ENCODE results near the gene KCNMB4. TPM values are rescaled to one million over a fixed set of nuclear protein-coding genes. Genes with fewer than 3 reads are reported as not detected.

KCNMB4 gene
- total RNA-seq, 2 experiments from 2014 or later: 0.34 to 0.60 TPM

GRCh38 chr12:70354787-70355186 lies 11.3 kb upstream of the KCNMB4 start:
- Mint-ChIP-seq H3K27ac (no peak overlapping the region), H3K36me3 (ENCODE audit: low read depth) (peaks cover 15% of the 10 kb centered on the region), H3K27me3 (ENCODE audit: low read depth) (no peaks in the 10 kb centered on the region), H3K9me3 (ENCODE audit: insufficient read depth) (no peaks in the 10 kb centered on the region), H3K4me1 (ENCODE audit: low read depth) (no peaks in the 10 kb centered on the region), H3K4me3 (no peak overlapping the region)
- DNase-seq (no peak), ATAC-seq (no peak)
- ChIA-PET POLR2A (no interaction called here), CTCF (no interaction called here)

GRCh38 chr12:70355972-70356371 lies 10.1 kb upstream of the KCNMB4 start:
- DNase-seq: no peak
- H3K36me3 Mint-ChIP-seq (ENCODE audit: low read depth): peaks cover 15% of the 10 kb centered on the region
- H3K4me1 Mint-ChIP-seq (ENCODE audit: low read depth): no peaks in the 10 kb centered on the region
- ATAC-seq: no peak
- ChIA-PET POLR2A (no interaction called here), CTCF (no interaction called here)
- no peak overlapping the region for H3K27ac Mint-ChIP-seq
- no peaks in the 10 kb centered on the region for H3K27me3 Mint-ChIP-seq (ENCODE audit: low read depth)
- no peak overlapping the region for H3K4me3 Mint-ChIP-seq
- no peaks in the 10 kb centered on the region for H3K9me3 Mint-ChIP-seq (ENCODE audit: insufficient read depth)

- CTCF ChIA-PET: no interaction called here
- Mint-ChIP-seq H3K9me3 (ENCODE audit: insufficient read depth) (no peaks in the 10 kb centered on the region), H3K36me3 (ENCODE audit: low read depth) (peaks cover 4% of the 10 kb centered on the region), H3K4me3 (no peak overlapping the region), H3K27ac (no peak overlapping the region), H3K4me1 (ENCODE audit: low read depth) (peaks cover under 1% of the 10 kb centered on the region), H3K27me3 (ENCODE audit: low read depth) (peaks cover 7% of the 10 kb centered on the region)
- POLR2A ChIA-PET: no interaction called here
- ATAC-seq: no peak
- DNase-seq: no peak
These were observed 6.5 kb upstream of the KCNMB4 start for GRCh38 chr12:70359458-70360197.

- ChIA-PET POLR2A (interaction anchor here (0.7 kb wide), 1 partner anchor 39 kb away, joined by 5 read pairs; no protein-coding TSS in a partner anchor), CTCF (no interaction called here)
- H3K27me3 Mint-ChIP-seq (ENCODE audit: low read depth): peaks cover 12% of the 10 kb centered on the region
- DNase-seq (no peak), ATAC-seq (no peak)
- H3K4me3 Mint-ChIP-seq: no peak overlapping the region
- H3K9me3 Mint-ChIP-seq (ENCODE audit: insufficient read depth): no peaks in the 10 kb centered on the region
- H3K36me3 Mint-ChIP-seq (ENCODE audit: low read depth): no peaks in the 10 kb centered on the region
- H3K27ac Mint-ChIP-seq: no peak overlapping the region
- H3K4me1 Mint-ChIP-seq (ENCODE audit: low read depth): peaks cover 6% of the 10 kb centered on the region
These were observed 5.9 kb upstream of the KCNMB4 start for GRCh38 chr12:70360218-70360617.

DNA sequence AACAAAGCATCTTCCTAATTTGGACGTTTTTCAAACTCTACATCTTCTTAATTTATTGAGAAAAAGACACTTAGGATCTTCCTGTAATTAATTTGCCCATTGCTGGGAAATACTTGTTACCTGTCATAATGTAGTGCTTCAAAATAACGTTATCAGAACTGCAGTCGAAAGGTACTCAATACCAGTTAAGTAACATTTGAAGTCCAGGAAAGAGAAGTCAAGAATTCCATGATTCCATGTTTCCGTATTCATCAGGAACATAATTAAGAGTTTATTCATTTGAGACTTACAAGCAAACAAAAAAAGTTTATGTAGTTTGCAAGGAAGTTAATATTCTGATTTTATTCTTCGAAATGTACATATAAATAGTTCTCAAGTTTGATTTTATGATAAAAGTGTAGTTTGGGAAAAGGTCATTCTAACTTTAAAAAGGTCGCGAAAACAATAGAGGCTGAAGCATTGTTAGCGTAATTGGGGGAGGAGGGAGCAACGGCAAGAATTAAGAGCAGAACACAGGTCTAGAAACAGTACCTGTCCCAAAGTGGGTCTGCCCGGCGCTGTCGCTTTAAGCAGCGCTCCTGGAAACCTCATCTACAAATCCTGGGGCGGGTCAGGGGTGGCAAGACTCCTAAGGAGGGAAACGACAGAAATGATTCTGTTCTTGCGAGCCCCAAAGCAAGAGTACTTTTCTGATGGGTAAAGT lies 1.2 kb upstream of the KCNMB4 start:
- H3K9me3 Mint-ChIP-seq (ENCODE audit: insufficient read depth): no peaks in the 10 kb centered on the region
- POLR2A ChIA-PET: no interaction called here
- H3K27ac Mint-ChIP-seq: no peak overlapping the region
- H3K27me3 Mint-ChIP-seq (ENCODE audit: low read depth): peaks cover 25% of the 10 kb centered on the region
- H3K4me3 Mint-ChIP-seq: peak overlapping the region; percentile 73
- DNase-seq (no peak), ATAC-seq (no peak)
- peaks cover 20% of the 10 kb centered on the region for H3K4me1 Mint-ChIP-seq (ENCODE audit: low read depth)
- CTCF ChIA-PET: interaction anchor here (0.8 kb wide), 1 partner anchor 35 kb away, joined by 3 read pairs; no protein-coding TSS in a partner anchor
- H3K36me3 Mint-ChIP-seq (ENCODE audit: low read depth): no peaks in the 10 kb centered on the region

DNA sequence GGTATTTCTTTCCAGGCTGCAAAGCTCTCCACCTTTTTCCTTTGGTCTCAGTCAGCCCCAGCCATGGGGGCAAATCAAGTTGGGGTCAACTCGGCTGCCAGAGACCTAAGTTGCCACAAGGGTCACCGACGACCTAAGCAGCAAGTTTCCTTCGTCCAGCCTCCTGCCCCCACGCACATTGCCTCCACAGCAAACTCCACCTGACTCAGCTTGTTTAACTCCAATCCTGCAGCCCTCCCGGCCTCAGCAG lies 767 bp upstream of the KCNMB4 start:
- no peaks in the 10 kb centered on the region for H3K9me3 Mint-ChIP-seq (ENCODE audit: insufficient read depth)
- DNase-seq (no peak), ATAC-seq (no peak)
- H3K27me3 Mint-ChIP-seq (ENCODE audit: low read depth): peaks cover 25% of the 10 kb centered on the region
- H3K4me3 Mint-ChIP-seq: peak overlapping the region; percentile 73
- ChIA-PET CTCF (interaction anchor here (0.8 kb wide), 1 partner anchor 34 kb away, joined by 3 read pairs; no protein-coding TSS in a partner anchor), POLR2A (no interaction called here)
- H3K36me3 Mint-ChIP-seq (ENCODE audit: low read depth): no peaks in the 10 kb centered on the region
- peaks cover 20% of the 10 kb centered on the region for H3K4me1 Mint-ChIP-seq (ENCODE audit: low read depth)
- no peak overlapping the region for H3K27ac Mint-ChIP-seq

DNA sequence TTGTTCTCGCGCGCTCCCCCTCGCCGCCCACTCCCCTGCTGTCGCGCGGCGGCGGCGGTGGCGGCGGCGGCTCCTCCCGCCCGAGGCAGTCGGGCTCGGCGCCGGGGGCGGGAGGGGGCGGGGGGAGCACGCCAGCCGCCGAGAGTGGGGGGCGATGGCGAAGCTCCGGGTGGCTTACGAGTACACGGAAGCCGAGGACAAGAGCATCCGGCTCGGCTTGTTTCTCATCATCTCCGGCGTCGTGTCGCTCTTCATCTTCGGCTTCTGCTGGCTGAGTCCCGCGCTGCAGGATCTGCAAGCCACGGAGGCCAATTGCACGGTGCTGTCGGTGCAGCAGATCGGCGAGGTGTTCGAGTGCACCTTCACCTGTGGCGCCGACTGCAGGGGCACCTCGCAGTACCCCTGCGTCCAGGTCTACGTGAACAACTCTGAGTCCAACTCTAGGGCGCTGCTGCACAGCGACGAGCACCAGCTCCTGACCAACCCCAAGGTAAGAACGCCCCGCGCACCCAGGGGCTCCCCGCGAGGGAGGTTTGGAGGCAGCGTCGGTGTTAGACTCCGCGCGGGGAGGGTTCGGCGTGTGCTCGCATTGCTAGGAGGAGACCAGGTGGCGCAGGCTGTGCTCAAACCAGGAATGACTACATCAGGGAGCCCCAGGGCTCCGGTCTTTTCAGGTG lies 629 bp downstream of the KCNMB4 start:
- POLR2A ChIA-PET: interaction anchor here (0.5 to 1.0 kb wide), 2 partner anchors 10 to 156 kb away, joined by 3 to 4 read pairs; no protein-coding TSS in a partner anchor
- Mint-ChIP-seq H3K4me1 (ENCODE audit: low read depth) (peaks cover 20% of the 10 kb centered on the region), H3K27me3 (ENCODE audit: low read depth) (peaks cover 25% of the 10 kb centered on the region), H3K27ac (peak overlapping the region; percentile 74), H3K9me3 (ENCODE audit: insufficient read depth) (no peaks in the 10 kb centered on the region), H3K4me3 (peak overlapping the region; percentile 87), H3K36me3 (ENCODE audit: low read depth) (no peaks in the 10 kb centered on the region)
- ATAC-seq: peak; percentile 70
- CTCF ChIA-PET: interaction anchor here (0.6 to 1.5 kb wide), 3 partner anchors 9 to 18 kb away, joined by 3 to 4 read pairs (median 3); no protein-coding TSS in a partner anchor
- peak; percentile 73 for DNase-seq

GRCh38 chr12:70367258-70368141 lies 1.4 kb downstream of the KCNMB4 start:
- Mint-ChIP-seq H3K9me3 (ENCODE audit: insufficient read depth) (no peaks in the 10 kb centered on the region), H3K27me3 (ENCODE audit: low read depth) (peaks cover 25% of the 10 kb centered on the region), H3K4me1 (ENCODE audit: low read depth) (peaks cover 20% of the 10 kb centered on the region), H3K36me3 (ENCODE audit: low read depth) (no peaks in the 10 kb centered on the region), H3K27ac (peak overlapping the region; percentile 74), H3K4me3 (peak overlapping the region; percentile 87)
- ATAC-seq: no peak
- DNase-seq: no peak
- ChIA-PET CTCF (interaction anchor here (0.6 to 1.5 kb wide), 3 partner anchors 10 to 19 kb away, joined by 3 to 4 read pairs (median 3); no protein-coding TSS in a partner anchor), POLR2A (interaction anchor here (0.6 kb wide), 1 partner anchor 72 kb away, joined by 3 read pairs; no protein-coding TSS in a partner anchor)

DNA sequence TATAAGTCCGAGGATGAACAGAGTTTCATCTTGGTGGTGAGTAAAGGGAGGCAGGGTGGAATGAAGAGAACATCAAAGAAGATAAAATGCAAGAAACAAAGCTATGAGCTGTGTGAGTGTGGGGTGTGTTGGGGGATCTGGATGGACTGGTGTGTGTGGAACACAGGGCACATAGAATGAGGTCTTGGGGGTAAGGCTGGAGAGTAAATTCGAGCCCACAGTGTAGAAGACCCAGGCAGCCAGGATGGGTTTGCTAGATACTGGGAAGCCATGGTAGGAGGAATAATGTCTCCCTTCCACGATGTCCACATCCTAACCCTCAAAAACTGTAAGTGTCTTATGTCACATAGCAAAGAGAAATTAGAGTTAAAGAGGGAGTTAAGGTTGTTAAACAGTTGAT lies 6.8 kb downstream of the KCNMB4 start:
- H3K4me1 Mint-ChIP-seq (ENCODE audit: low read depth): no peaks in the 10 kb centered on the region

DNA sequence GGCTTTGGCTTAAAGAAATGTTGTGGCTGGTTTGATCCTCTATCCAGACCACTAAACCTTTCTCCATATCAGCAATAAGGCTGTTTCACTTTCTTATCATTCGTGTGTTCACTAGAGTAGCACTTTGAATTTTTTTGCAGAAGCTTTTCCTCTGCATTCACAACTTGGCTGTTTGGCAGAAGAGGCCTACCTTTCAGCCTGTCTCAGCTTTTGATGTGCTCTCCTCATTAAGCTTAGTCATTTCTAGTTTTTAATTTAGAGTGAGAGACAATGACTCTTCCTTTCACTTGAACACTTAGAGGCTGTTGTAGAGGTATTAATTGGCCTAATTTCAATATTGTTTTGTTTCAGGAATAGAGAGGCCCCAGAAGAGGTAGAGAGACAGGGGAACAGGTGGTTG lies 13.8 kb downstream of the KCNMB4 start:
- CTCF ChIA-PET: interaction anchor here (1.3 kb wide), 1 partner anchor 13 kb away, joined by 3 read pairs; no protein-coding TSS in a partner anchor
- no peak overlapping the region for H3K27ac Mint-ChIP-seq
- H3K4me3 Mint-ChIP-seq: no peak overlapping the region
- no peak for DNase-seq
- no peak for ATAC-seq
- no peaks in the 10 kb centered on the region for H3K36me3 Mint-ChIP-seq (ENCODE audit: low read depth)
- no peaks in the 10 kb centered on the region for H3K9me3 Mint-ChIP-seq (ENCODE audit: insufficient read depth)
- H3K27me3 Mint-ChIP-seq (ENCODE audit: low read depth): no peaks in the 10 kb centered on the region
- peaks cover 6% of the 10 kb centered on the region for H3K4me1 Mint-ChIP-seq (ENCODE audit: low read depth)
- POLR2A ChIA-PET: interaction anchor here (0.9 kb wide), 1 partner anchor 136 kb away, joined by 3 read pairs; no protein-coding TSS in a partner anchor

More for the DNA sequence above, 6.8 kb downstream of the KCNMB4 start:
- POLR2A ChIA-PET: no interaction called here
- CTCF ChIA-PET: no interaction called here
- H3K4me3 Mint-ChIP-seq: no peak overlapping the region
- H3K9me3 Mint-ChIP-seq (ENCODE audit: insufficient read depth): no peaks in the 10 kb centered on the region
- no peak for DNase-seq
- ATAC-seq: no peak
- no peak overlapping the region for H3K27ac Mint-ChIP-seq
- no peaks in the 10 kb centered on the region for H3K36me3 Mint-ChIP-seq (ENCODE audit: low read depth)
- peaks cover 4% of the 10 kb centered on the region for H3K27me3 Mint-ChIP-seq (ENCODE audit: low read depth)

- Mint-ChIP-seq H3K4me3 (no peak overlapping the region), H3K27ac (no peak overlapping the region), H3K27me3 (ENCODE audit: low read depth) (no peaks in the 10 kb centered on the region), H3K36me3 (ENCODE audit: low read depth) (no peaks in the 10 kb centered on the region), H3K4me1 (ENCODE audit: low read depth) (peaks cover 6% of the 10 kb centered on the region), H3K9me3 (ENCODE audit: insufficient read depth) (no peaks in the 10 kb centered on the region)
- DNase-seq (no peak), ATAC-seq (no peak)
- ChIA-PET POLR2A (no interaction called here), CTCF (no interaction called here)
These were observed 17.4 kb downstream of the KCNMB4 start for GRCh38 chr12:70383484-70383883.

Data from activated CD8-positive, alpha-beta T cell treated with anti-CD3 and anti-CD28 coated beads, Interleukin-2, amount 10 ng/mL, durations not matched to agents 7 days and 5 days (primary cell).